Activated CD4-positive, alpha-beta T cell treated with anti-CD3 and anti-CD28 coated beads, Interleukin-2, amount 50 U/mL, for 48 hours (primary cell): ENCODE results near the gene MFSD11.
"Not testable (repeated sequence)": the region's sequence is repeated elsewhere in the genome, so short reads cannot be mapped to it uniquely, and the experiment has no call there.

Source experiments
- DNase-seq, 2 experiments: peaks; one replicate each; pipeline ENCODE4 v3.0.0-alpha.2; 2020

MFSD11 gene

DNA sequence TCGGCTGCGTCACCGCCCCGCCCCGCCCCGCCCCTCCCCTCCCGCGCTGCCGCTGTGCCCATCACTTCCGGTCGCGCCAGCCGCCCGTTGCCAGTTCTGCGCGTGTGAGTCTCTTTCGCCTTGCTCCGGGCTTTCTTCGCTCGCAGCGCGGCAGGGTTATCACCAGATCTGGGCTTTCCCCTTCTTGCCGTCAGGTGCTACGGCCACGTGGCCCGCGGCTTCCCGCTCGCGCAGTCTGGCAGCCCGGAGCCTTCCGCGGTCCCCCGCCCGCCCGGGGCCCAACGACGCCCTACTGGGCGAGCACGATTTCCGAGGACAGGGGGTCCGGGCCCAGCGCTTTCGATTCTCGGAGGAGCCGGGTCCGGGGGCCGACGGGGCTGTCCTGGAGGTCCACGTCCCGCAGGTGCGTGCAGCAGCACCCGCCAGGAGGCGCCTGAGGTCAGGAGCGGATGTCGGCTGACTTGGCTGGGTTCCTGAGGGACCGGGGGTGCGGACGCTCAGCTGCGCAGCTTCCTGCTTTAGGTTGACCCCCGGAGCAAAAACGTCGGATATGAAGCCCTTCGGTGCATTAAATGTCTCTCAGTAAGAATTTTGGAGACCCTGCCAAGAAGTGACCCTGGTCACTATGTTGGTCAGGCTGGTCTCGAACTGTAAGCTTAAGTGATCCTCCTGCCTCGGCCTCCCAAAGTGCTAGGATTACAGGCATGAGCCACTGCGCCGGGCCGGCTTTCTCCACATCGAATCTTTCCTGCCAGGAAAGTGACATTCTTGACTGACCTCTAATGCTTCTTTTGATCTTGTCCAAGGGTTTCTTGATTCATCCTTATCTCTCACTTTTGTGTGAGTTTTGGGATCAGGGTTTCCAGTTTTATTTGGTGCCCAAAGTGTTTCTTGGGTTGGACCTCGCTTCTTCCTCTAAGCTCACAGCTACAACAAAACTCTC lies 10.9 kb upstream of the MFSD11 start, which contains the start of gene METTL23:
Gene METTL23, plus strand, starts transcription at position 64 of the 943 bp plus-strand sequence. CDS start 2,872 bp downstream, outside the sequence.
- peak; percentile 83 to 84 for DNase-seq

DNA sequence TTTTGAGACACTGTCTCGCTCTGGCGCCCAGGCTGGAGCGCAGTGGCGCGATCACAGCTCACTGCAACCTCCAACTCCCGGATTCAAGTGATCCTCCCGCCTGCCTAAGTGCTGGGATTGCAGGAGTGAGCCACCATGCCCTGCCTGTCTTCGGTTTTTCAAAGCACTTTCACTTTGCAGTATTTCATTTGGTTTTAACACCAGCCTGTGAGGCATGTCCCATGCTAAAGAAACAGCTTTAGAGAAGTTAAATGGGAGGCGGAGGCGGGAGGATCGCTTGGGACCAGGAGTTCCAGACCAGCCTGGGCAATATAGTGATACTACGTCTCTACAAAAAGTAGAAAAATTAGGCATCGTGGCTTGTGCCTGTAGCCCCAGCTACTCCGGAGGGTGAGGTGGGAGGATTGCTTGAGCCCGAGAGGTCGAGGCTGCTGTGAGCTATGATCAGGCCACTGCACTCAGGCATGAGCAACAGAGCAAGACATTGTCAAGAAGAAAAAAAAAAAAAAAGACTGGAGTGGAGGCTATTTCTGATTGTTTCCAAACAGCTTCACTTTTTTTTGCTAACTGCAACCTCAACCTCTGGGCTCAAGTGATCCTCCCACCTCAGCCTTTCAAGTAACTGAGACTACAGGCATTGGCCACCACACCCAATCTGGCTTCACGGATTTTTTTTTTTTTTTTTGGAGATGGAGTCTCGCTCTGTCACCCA lies 10.0 kb upstream of the MFSD11 start:
- DNase-seq, result peak in 1 of 2 experiments; percentile 31

DNA sequence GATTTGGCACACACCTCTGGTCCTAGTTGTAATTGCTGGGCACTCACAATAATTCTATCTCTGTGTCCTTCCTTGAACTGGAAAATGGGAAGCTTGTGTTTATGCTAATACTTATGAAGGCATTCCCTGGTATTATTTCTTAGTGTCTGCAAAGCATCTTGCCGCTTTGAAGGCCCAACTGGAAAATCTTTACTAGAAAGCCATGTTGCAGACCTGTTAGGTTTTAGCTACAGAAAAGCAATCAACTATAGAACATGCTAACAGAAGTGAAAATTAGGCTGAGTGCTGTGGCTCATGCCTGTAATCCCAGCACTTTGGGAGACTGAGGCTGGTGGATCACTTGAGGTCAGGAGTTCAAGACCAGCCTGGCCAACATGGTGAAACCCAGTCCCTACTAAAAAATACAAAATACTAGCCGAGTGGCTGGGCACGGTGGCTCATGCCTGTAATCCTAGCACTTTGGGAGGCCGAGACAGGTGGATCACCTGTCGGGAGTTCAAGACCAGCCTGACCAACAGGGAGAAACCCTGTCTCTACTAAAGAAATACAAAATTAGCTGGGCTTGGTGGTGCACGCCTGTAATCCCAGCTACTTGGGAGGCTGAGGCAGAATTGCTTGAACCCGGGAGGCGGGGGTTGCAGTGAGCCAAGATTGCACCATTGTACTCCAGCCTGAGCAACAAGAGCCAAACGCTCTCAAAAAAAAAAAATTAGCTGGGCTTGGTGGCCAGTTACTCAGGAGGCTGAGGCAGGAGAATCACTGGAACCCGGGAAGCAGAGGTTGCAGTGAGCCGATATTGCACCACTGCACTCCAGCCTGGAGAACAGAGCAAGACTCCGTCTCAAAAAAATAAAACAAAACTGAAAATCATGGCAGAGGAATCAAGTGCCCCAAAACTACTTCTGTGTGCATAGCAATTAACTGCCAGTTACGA lies 5.9 kb upstream of the MFSD11 start:
- not testable (repeated sequence) for DNase-seq

DNA sequence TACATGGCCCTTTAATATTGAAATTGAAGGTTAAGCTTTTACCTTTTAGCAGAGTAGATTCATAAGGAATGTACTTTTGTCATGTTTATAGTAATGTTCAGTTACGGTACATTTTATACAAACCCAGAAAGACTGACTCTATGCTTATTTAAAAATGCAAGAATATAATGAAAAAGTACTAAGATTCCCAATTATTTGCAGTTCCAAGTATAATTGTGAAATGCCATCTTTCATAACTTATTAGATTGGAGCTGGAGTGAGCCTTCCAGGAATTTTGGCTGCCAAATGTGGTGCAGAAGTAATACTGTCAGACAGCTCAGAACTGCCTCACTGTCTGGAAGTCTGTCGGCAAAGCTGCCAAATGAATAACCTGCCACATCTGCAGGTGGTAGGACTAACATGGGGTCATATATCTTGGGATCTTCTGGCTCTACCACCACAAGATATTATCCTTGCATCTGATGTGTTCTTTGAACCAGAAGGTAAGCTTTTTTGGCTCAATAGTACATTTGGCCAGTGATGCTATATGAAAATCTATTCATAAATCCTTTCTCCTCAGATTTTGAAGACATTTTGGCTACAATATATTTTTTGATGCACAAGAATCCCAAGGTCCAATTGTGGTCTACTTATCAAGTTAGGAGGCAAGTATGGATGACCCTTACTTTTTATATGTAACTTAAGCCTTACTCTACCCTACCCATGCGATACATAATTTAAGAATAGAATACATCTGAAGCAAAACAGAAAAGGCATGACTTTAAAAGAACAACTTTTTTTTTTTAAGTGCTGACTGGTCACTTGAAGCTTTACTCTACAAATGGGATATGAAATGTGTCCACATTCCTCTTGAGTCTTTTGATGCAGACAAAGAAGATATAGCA lies 4.9 kb upstream of the MFSD11 start:
- no peak for DNase-seq

DNA sequence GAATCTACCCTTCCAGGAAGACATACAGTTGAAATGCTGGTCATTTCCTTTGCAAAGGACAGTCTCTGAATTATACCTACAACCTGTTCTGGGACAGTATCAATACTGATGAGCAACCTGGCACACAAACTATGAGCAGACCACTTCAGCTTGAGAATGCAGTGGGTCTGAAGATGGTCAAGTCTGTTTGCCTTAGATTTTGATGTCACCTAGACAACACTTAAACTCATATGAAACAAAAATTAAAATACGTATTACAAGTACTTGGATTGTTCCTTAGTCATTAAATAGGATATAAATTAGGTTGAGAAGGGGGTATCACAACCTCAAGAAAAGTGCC lies 4.3 kb upstream of the MFSD11 start:
- DNase-seq, result no peak

DNA sequence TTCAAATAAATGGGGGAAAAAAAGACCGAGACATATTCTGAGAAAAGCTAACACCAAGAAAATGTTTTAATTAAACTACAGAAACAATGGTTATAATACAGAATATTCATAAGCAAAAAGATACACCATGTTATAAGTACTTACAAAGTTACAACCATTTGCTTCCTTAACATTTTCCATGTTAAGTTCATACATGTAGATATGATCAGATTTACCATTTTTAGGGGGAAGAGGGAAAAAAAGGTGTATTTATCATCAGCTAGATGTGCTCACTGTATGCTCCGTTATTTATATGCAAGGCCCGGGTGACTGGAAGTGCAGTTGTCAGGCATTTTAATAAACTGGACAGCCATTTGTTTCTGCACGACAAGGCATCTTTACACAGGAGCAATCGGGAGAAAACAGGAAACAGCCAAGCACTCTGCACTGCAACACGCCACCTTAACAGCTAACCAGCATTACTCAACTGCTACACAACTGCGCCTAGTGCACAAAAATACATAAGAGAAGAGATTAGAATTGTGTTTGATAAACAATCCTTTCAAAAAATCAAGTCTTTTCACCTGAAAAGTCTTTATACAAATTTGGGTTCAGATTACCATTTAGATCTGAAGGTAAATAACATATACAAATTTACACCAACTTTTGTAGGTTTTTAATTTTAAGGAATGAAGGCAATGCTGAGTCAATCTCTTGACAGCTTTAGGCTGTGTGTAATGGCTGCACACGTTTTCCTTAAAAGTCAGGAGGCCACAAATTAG lies 3.7 kb upstream of the MFSD11 start:
- DNase-seq, result peak in 1 of 2 experiments; percentile 26

DNA sequence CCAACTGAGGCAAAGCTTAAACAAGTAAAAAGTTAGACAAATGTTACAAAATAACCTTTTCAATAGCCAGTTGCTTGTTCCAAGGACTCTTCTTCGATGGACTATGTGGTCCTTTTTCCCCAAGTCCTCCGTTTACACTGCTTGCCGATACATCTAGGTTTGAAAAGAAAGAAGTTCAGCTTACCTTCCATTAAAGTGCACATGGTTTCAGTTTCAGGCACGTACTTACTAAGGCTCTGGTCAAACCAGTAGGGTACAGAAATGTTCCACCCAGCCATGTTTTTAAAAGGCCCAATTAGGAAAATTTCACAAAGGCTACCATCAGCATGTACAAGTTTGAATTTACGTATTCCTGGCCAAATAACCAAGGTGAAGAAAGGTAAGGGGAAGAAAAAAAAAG lies 2.9 kb upstream of the MFSD11 start:
- no peak for DNase-seq

DNA sequence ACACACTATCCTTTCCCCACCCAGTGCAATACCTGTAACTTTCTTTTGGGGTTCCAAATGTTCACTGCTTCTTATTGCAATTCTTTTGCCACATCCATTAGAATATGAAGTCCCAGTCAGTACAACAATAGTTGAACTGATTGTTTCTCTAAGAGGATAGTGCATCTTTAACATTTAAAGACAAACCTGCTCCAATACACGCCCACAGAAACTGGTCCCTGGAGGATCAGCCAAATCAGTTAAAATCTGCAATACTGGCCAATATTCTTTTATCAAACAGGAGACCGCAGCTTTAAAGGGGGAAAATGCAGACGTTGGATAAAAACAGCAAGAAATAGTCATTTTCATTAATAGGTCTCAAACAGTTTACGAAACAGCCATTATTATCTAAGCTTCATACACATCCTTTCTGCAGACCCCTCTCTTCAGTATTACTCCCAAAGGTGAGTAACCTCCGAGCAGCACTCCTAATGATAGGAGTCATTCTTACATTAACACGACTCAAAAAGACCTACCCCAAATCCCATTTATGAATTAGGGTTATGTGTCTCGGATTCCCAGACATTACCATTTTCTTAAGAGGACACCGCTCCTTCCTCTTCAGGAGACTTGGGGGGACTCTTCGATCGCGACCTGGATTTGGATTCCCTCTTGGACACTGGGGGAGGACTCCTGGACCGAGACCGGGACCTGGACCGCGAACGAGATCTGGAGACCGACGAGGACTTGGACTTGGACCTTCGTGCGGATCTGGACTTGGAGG lies 2.2 kb upstream of the MFSD11 start:
- DNase-seq, result no peak

DNA sequence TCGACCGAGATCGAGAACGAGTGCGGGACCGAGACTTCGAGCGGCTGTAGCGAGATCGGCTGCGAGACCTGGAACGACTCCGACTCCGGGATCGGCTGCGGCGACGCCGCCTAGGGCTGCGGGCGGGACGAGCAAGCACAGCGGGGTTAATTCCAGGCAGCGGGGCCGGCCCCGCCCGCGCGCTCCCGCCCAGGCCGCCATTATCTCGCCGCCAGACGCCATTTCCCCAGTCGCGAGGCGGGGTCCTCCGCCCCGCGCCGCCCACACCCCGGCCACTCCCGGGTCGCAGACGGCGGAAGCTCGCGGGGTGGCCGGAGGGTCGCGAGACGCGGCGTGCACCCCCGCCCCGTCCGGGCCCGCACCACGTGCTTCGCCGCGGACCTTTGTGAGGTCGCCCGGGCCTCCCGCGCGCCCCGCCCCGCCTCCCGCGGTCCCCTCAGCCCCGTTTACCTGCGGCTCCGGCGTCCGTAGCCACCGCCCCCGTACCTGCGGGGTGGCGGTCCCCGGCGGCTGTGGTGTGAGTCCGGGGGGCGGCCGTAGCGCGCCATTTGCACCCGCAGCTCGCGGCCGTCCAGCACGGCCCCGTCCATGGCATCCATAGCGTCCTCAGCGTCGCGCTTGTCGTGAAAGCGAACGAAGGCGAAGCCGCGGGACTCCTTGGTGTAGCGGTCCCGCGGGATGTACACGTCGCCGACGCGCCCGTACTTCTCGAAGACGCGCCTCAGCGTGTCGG lies 1.4 kb upstream of the MFSD11 start:
- peak; percentile 61 to 66 for DNase-seq

DNA sequence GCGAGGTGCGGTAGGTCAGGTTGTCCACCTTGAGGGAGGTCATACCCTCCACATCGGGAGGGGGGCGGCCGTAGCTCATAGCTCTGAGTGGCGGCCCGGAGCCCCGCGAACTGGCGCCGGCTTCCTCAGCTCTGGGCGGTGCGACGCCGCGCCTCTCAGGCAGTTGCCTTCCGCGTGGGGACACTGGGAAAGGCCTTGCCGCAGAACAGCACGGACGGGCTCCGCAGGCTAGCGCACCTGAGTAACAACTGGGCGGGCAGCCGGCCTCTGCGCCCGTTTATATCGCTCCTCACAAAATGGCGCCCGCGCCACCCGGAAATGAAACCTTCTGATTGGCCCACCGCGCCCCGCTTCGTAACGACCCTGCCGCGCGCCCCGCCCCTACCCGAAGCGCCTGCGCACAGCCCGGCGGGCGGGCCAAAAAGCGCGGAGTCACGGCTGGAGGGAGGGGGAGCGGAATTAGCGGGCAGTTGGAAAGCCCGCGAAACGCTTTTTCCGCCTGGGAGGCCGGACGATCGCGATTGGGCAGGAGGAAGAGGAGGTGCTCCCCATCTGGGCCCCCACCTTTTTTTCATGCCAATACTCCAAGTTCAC lies 740 bp upstream of the MFSD11 start, which contains the start of gene SRSF2:
Gene SRSF2, minus strand, starts transcription at position 250 of the 594 bp plus-strand sequence. Its CDS starts 171 bp downstream, at position 79.
- peak; percentile 96 to 97 for DNase-seq

DNA sequence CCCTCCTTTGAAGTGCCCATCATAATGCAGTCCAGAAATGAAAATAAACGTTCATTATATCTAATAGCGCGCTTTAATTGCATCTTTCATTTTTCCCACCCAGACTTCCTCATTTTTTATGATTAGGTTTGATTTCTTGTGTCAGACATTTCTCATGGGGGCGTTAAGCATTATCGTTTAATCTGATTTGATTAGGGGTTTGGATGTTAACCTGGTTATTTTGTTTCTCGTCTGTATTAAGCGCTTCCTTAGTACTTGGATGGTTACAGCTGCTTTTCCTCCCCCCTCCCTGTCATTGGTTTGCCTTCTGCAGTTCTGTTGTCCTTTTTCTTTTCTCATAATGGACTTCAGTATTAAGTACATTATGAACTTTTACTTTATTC lies 540 bp downstream of the MFSD11 start:
- no peak for DNase-seq

DNA sequence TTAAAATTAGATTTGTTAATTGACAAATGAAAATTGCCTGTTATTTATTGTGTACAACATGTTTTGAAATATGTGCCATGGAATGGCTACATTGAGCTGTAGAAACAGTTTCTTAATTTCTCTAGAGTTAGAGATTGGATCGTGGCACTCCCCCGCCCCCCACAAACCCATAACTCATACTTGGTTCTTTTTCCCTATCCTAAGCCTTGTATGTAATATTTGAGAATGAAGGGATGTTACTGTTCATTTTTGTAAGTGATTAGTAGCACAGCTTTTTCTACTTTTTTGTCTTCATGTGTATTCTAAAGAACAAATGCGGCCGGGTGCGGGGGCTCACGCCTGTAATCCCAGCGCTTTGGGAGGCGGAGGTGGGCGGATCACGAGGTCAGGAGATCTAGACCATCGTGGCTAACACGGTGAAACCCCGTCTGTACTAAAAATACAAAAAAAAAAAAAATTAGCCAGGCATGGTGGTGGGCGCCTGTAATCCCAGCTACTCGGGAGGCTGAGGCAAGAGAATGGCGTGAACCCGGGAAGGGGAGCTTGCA lies 1.7 kb downstream of the MFSD11 start:
- DNase-seq, result not testable (repeated sequence)

DNA sequence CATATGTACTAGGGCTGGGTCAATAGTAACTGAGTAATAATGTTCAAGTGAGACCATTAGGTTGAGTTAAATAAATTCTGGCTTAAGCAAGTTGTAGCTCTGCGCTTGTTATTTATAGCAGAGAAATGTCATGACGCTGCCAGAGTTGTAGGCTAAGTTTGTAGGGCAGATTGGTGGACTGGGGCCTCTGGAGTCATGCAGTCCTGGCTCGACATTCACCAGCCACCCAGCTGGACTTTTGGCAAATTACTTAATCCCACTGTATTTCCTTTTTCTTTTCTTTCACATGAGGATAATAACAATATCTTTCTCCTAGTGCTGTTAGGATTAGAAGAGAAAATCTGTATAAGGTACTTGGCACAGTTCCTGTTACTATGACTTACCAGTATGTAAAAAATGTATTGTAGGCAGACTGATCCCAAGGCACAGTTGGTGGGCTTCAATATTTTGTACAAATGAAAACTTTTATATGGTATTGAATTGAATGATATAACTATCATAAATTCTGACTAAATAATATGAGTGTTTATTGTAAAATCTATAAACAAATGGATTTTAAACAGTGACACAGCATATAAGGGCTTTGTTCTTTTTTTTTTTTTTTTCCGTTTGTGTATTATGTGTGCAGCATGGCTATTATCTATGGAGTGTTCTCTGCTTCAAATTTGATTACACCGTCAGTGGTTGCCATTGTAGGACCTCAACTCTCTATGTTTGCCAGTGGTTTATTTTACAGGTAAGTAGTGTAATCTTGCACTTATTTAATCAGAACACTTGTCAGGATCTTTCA lies 2.6 kb downstream of the MFSD11 start:
- no peak for DNase-seq

DNA sequence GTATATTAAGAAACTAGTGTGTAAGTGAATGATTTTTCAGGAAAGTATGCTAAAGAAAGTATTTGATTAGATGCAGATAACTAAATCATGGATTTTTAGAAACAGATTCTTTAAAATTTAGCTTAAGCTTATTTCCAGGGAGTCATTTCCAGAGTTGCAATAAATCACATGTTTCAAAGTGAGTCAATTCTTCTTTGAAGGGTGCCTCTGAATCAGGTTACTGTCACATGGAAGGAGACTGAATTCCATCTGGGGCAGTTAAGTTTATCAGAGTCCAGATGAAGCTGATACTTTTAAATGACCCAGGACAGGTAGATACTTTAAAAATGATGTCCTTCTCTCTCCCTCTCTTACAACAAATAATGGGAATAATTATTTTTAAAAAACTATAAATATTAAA lies 5.0 kb downstream of the MFSD11 start:
- no peak for DNase-seq

DNA sequence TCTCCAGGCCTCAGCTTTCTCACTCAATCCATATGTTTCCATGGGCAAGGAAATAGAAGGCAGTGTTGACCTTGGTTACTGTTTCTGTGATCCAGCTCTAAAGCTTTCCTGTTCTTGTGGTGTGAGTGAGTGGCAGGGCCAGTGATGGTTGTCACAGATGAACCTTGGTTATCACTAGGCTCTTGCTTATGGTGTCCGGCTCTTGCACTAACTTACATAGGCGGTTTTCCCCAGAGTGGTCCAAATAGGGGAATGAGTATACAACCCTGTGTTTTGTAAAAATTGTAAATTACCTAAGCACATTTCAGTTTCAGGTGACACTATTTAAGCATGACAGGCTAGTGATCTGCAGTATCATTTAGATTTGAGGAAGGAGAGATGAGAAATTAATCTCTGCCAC lies 6.8 kb downstream of the MFSD11 start:
- DNase-seq, result no peak

DNA sequence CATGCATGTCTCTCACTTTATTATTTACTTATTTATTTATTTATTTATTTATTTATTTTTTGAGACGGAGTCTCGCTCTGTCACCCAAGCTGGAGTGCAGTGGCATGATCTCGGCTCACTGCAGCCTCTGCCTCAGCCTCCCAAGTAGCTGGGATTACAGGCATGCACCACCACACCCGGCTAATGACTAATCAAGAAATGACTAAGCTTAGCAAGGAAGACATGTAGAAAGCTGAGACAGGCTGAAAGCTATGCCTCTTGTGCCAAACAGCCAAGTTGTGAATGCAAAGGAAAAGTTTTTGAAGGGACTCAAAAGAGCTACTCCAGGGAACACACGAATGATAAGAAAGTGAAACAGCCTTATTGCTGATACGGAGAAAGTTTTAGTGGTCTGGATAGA lies 7.9 kb downstream of the MFSD11 start:
- not testable (repeated sequence) for DNase-seq

DNA sequence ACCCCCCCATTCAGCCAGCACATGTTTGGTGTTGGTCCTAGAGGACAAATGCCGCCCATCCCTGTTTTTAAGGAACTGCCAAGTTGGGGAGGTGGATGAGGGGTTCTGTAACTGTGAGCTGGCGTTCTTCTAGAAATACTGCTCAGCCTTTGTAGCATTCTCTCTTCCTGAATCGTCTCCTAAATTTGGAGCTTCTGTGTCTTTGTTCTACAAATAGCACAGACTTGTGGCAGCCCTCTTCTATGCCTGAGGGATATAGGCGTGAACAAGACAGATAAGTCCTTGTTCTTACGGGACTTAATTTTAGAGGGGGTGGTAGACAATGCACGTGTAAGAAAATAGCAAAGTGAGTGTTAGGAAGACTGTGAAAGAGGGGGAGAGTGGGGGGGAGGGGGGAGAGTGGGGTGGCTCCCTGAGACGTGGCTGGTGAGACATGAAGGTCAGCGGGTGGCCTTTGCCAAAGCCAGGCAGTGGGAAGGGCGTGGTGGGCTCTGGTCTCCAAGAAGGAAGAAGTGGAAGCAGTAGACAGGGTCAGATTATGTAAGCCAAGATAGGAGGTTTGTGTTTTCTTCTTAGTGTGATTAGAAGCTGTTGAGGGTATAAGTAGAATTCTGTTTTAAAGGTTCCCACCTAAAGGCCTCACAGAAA lies 9.9 kb downstream of the MFSD11 start:
- DNase-seq, result no peak
